K562 (cell line): ENCODE measurements around the gene NR2F6. TPM values are rescaled to one million over a fixed set of nuclear protein-coding genes. Genes with fewer than 3 reads are reported as not detected.

Source experiments
- ATF7 ChIP-seq: fragments of 450-650 bp; IDR thresholded peaks from 2 replicates; pipeline ENCODE4 v1.7.1; 2014; ENCODE audit warnings: mild to moderate bottlenecking, moderate library complexity
- CEBPG ChIP-seq, 3 experiments: fragments of 200-800 bp in 1 of 3; sonication (Bioruptor generic) in 1 of 3; sonication (generic) in 1 of 3; formaldehyde crosslinking in 1 of 3; IDR thresholded peaks in 2 of 3; conservative IDR thresholded peaks in 1 of 3; 2 replicates each; pipeline versions ENCODE4 v1.6.1 to v1.8.0; 2016 to 2022; ENCODE audit warnings: missing compliant biosample characterization in 2 of 3, missing genetic modification characterization in 2 of 3, mild to moderate bottlenecking in 1 of 3, missing genetic modification reagents in 1 of 3
- CXXC5 ChIP-seq: fragments of 250-450 bp; sonication (Bioruptor Pico); IDR thresholded peaks from 2 replicates; pipeline ENCODE4 v1.8.0; 2022; ENCODE audit warnings: inconsistent platforms, mild to moderate bottlenecking, moderate library complexity
- HDAC1 ChIP-seq, 2 experiments: fragments of 450-650 bp; IDR thresholded peaks; 2 replicates each; pipeline ENCODE4 v1.6.1; 2016 to 2017; ENCODE audit warnings: inconsistent platforms in 1 of 2, mild to moderate bottlenecking in 1 of 2, moderate library complexity in 1 of 2
- HEY1 ChIP-seq: fragments of 250-450 bp; sonication (Bioruptor Pico); IDR thresholded peaks from 2 replicates; pipeline ENCODE4 v1.5.0; 2020; ENCODE audit warnings: mild to moderate bottlenecking, moderate library complexity, borderline replicate concordance
- IRF2 ChIP-seq: sonication (generic); formaldehyde crosslinking; IDR thresholded peaks from 2 replicates; pipeline ENCODE4 v1.8.1; 2022; ENCODE audit warnings: mild to moderate bottlenecking, missing genetic modification reagents
- KAT2B ChIP-seq: IDR thresholded peaks from one replicate; pipeline ENCODE4 v1.6.1; 2012; ENCODE audit warnings: low read depth, mild to moderate bottlenecking, control low read depth, inconsistent platforms, low read length, moderate library complexity
- MAX ChIP-seq: sonication (generic); formaldehyde crosslinking; IDR thresholded peaks from 2 replicates; pipeline ENCODE4 v1.9.0; 2022; ENCODE audit warnings: mild to moderate bottlenecking, missing genetic modification reagents
- MAZ ChIP-seq, 2 experiments: fragments of 450-650 bp in 1 of 2; sonication (generic) in 1 of 2; formaldehyde crosslinking; IDR thresholded peaks in 1 of 2; conservative IDR thresholded peaks in 1 of 2; 2 replicates each; pipeline versions ENCODE4 v1.4.0 to v1.5.0; 2020; ENCODE audit warnings: mild to moderate bottlenecking in 1 of 2, missing genetic modification reagents in 1 of 2
- SIN3B ChIP-seq: fragments of 450-650 bp; IDR thresholded peaks from 2 replicates; pipeline ENCODE4 v1.6.1; 2017; ENCODE audit warnings: low read depth, mild to moderate bottlenecking, moderate library complexity
- SMAD4 ChIP-seq: fragments of 250-450 bp; sonication (Bioruptor Pico); conservative IDR thresholded peaks from 2 replicates; pipeline ENCODE4 v1.8.0; 2021; ENCODE audit warnings: inconsistent platforms, mild to moderate bottlenecking, moderate library complexity
- ZBED1 ChIP-seq: IDR thresholded peaks from 2 replicates; pipeline ENCODE4 v1.6.1; 2014
- ZNF232 ChIP-seq: sonication (generic); formaldehyde crosslinking; IDR thresholded peaks from 2 replicates; pipeline ENCODE4 v1.8.0; 2022; ENCODE audit warnings: mild to moderate bottlenecking, missing genetic modification reagents
- ZNF239 ChIP-seq: fragments of 250-450 bp; sonication (Bioruptor Pico); IDR thresholded peaks from 2 replicates; pipeline ENCODE4 v1.4.0; 2020; ENCODE audit warnings: mild to moderate bottlenecking
- ZNF583 ChIP-seq: fragments of 250-450 bp; sonication (Bioruptor Pico); IDR thresholded peaks from 2 replicates; pipeline ENCODE4 v1.4.0; 2020
- polyA plus RNA-seq, 8 experiments: library from polyadenylated mRNA; depleted of rRNA in 4 of 8; stranded (reverse) in 5 of 8; unstranded in 3 of 8; fragments of >200 nt; fragmentation: Nextera tagmentation in 2 of 8; fragmentation: Illumina TruSeq in 1 of 8; extraction: Ambion mirVana in 2 of 8; extraction: Trizol in 1 of 8; gene quantifications; 2 replicates each; pipeline versions ENCODE4 v1.2.1 to v1.2.3, GENCODE V29; 2011 to 2014; ENCODE audit warnings: inconsistent platforms in 1 of 8, missing spikeins in 1 of 8
- total RNA-seq, 7 experiments: library from RNA; depleted of rRNA in 6 of 7; stranded (reverse); fragments of >200 nt in 6 of 7; fragmentation: Illumina TruSeq in 2 of 7; extraction: Trizol in 2 of 7; gene quantifications; 2 replicates each; pipeline versions ENCODE4 v1.2.1 to v1.2.3, GENCODE V29; 2011 to 2021; ENCODE audit warnings: low replicate concordance in 1 of 7
- TF ChIP-seq, protein P1 (sequence below): sonication (generic); formaldehyde crosslinking; IDR thresholded peaks from 2 replicates; pipeline ENCODE4 v1.8.0; 2022; ENCODE audit warnings: mild to moderate bottlenecking, missing genetic modification reagents
- TF ChIP-seq, protein P2 (sequence below), 2 experiments: fragments of 450-650 bp; conservative IDR thresholded peaks; 2 replicates each; pipeline ENCODE4 v1.6.1; 2017; ENCODE audit warnings: mild to moderate bottlenecking in 2 of 2, moderate library complexity in 2 of 2
- TF ChIP-seq, protein P3 (sequence below), 2 experiments: IDR thresholded peaks; 2 replicates each; pipeline ENCODE4 v1.6.1; 2012; ENCODE audit warnings: improper control_type of control experiment in 2 of 2, low read depth in 2 of 2, low read length in 2 of 2, borderline replicate concordance in 1 of 2

NR2F6 gene
- total and polyA plus RNA-seq, 9 of the 15 experiments (the other 6 are each of a cell fraction or from before 2014, with no cell fraction given) = 0.76 to 97.5 (median 18.8) TPM

- TF ChIP-seq, protein P1, sequence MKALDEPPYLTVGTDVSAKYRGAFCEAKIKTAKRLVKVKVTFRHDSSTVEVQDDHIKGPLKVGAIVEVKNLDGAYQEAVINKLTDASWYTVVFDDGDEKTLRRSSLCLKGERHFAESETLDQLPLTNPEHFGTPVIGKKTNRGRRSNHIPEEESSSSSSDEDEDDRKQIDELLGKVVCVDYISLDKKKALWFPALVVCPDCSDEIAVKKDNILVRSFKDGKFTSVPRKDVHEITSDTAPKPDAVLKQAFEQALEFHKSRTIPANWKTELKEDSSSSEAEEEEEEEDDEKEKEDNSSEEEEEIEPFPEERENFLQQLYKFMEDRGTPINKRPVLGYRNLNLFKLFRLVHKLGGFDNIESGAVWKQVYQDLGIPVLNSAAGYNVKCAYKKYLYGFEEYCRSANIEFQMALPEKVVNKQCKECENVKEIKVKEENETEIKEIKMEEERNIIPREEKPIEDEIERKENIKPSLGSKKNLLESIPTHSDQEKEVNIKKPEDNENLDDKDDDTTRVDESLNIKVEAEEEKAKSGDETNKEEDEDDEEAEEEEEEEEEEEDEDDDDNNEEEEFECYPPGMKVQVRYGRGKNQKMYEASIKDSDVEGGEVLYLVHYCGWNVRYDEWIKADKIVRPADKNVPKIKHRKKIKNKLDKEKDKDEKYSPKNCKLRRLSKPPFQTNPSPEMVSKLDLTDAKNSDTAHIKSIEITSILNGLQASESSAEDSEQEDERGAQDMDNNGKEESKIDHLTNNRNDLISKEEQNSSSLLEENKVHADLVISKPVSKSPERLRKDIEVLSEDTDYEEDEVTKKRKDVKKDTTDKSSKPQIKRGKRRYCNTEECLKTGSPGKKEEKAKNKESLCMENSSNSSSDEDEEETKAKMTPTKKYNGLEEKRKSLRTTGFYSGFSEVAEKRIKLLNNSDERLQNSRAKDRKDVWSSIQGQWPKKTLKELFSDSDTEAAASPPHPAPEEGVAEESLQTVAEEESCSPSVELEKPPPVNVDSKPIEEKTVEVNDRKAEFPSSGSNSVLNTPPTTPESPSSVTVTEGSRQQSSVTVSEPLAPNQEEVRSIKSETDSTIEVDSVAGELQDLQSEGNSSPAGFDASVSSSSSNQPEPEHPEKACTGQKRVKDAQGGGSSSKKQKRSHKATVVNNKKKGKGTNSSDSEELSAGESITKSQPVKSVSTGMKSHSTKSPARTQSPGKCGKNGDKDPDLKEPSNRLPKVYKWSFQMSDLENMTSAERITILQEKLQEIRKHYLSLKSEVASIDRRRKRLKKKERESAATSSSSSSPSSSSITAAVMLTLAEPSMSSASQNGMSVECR (CRISPR knock-in tag) = peak; percentile 68
- TF ChIP-seq HEY1 (CRISPR knock-in tag) (no peak), ATF7 (peak; percentile 46), SMAD4 (peak; percentile 90), ZNF583 (CRISPR knock-in tag) (0 out of 2 replicates have a peak, but pooled peaks have one; percentile 10), ZNF232 (0 out of 2 replicates have a peak, but pooled peaks have one; percentile 38), KAT2B (peak; percentile 52), MAZ (CRISPR knock-in tag; conservative IDR thresholded peaks at IDR 0.05 in 1 of 2, IDR thresholded peaks at IDR 0.05 in 1 of 2) (peak; percentile 59 to 85; a peak in 2 of 4 replicates), SIN3B (peak; percentile 78), CEBPG (CRISPR knock-in tag; IDR thresholded peaks at IDR 0.05) (no peak; the same call in 1 of the 2 replicates), CEBPG (tag; conservative IDR thresholded peaks at IDR 0.05 in 1 of 2, IDR thresholded peaks at IDR 0.05 in 1 of 2) (no peak), HDAC1 (IDR thresholded peaks at IDR 0.05) (0 out of 4 replicates have a peak, but pooled peaks of 1 of the 2 experiments have one; percentile 44), MAX (peak; percentile 93), IRF2 (CRISPR knock-in tag) (peak; percentile 71; the same call in 1 of the 2 replicates), ZNF239 (no peak), ZBED1 (no peak), CXXC5 (peak; percentile 95)
- TF ChIP-seq, protein P2, sequence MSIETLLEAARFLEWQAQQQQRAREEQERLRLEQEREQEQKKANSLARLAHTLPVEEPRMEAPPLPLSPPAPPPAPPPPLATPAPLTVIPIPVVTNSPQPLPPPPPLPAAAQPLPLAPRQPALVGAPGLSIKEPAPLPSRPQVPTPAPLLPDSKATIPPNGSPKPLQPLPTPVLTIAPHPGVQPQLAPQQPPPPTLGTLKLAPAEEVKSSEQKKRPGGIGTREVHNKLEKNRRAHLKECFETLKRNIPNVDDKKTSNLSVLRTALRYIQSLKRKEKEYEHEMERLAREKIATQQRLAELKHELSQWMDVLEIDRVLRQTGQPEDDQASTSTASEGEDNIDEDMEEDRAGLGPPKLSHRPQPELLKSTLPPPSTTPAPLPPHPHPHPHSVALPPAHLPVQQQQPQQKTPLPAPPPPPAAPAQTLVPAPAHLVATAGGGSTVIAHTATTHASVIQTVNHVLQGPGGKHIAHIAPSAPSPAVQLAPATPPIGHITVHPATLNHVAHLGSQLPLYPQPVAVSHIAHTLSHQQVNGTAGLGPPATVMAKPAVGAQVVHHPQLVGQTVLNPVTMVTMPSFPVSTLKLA (conservative IDR thresholded peaks at IDR 0.05) = peak in 1 of 2 experiments; percentile 68; a peak in 2 of 4 replicates
- TF ChIP-seq, protein P3, sequence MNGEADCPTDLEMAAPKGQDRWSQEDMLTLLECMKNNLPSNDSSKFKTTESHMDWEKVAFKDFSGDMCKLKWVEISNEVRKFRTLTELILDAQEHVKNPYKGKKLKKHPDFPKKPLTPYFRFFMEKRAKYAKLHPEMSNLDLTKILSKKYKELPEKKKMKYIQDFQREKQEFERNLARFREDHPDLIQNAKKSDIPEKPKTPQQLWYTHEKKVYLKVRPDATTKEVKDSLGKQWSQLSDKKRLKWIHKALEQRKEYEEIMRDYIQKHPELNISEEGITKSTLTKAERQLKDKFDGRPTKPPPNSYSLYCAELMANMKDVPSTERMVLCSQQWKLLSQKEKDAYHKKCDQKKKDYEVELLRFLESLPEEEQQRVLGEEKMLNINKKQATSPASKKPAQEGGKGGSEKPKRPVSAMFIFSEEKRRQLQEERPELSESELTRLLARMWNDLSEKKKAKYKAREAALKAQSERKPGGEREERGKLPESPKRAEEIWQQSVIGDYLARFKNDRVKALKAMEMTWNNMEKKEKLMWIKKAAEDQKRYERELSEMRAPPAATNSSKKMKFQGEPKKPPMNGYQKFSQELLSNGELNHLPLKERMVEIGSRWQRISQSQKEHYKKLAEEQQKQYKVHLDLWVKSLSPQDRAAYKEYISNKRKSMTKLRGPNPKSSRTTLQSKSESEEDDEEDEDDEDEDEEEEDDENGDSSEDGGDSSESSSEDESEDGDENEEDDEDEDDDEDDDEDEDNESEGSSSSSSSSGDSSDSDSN (IDR thresholded peaks at IDR 0.05; ENCODE audit: borderline replicate concordance in 1 of 2, low read depth in 2 of 2, low read length in 2 of 2) = peak; percentile 54 to 95; a peak in 3 of 4 replicates
Observed at GRCh38 chr19:17235300-17235970, 10.3 kb downstream of the NR2F6 start (continued).
